ENCODE data around the gene RFPL3. TPM values are rescaled to one million over a fixed set of nuclear protein-coding genes. Genes with fewer than 3 reads are reported as not detected.

The RFPL3 gene
- total RNA-seq, 1 donor from 2014 or later = not detected

GRCh38 chr22:32327066-32327465 is 30.6 kb upstream of the RFPL3 start:
- Histone ChIP-seq H3K27me3 (ENCODE audit: low read depth) (no peaks in the 10 kb centered on the region), H3K9me3 (no peaks in the 10 kb centered on the region), H3K4me1 (no peaks in the 10 kb centered on the region), H3K27ac (no peak overlapping the region), H3K36me3 (no peaks in the 10 kb centered on the region), H3K4me3 (no peak overlapping the region)
- intact Hi-C loops (cut with DNase I) = no loop called here
- no peak for ATAC-seq
- TF ChIP-seq CTCF (IDR thresholded peaks at IDR 0.05) = no peak
- DNase-seq = no peak

GRCh38 chr22:32327596-32328171 is 30.0 kb upstream of the RFPL3 start:
- ATAC-seq (no peak), DNase-seq (no peak)
- Histone ChIP-seq H3K4me1 (no peaks in the 10 kb centered on the region), H3K4me3 (no peak overlapping the region), H3K27me3 (ENCODE audit: low read depth) (no peaks in the 10 kb centered on the region), H3K27ac (no peak overlapping the region), H3K9me3 (no peaks in the 10 kb centered on the region), H3K36me3 (no peaks in the 10 kb centered on the region)
- no peak for TF ChIP-seq CTCF (IDR thresholded peaks at IDR 0.05)
- intact Hi-C loops (cut with DNase I) = no loop called here

GRCh38 chr22:32328306-32329201 is 29.1 kb upstream of the RFPL3 start:
- ATAC-seq = no peak
- no peak for DNase-seq
- no peaks in the 10 kb centered on the region for H3K36me3 ChIP-seq
- H3K27me3 ChIP-seq (ENCODE audit: low read depth) = no peaks in the 10 kb centered on the region
- no peak overlapping the region for H3K27ac ChIP-seq
- H3K4me1 ChIP-seq = no peaks in the 10 kb centered on the region
- no peaks in the 10 kb centered on the region for H3K9me3 ChIP-seq
- intact Hi-C loops (cut with DNase I) = no loop called here
- TF ChIP-seq CTCF (IDR thresholded peaks at IDR 0.05) = no peak
- H3K4me3 ChIP-seq = no peak overlapping the region

- Histone ChIP-seq H3K4me3 (no peak overlapping the region), H3K9me3 (no peaks in the 10 kb centered on the region), H3K4me1 (no peaks in the 10 kb centered on the region), H3K27ac (no peak overlapping the region), H3K36me3 (no peaks in the 10 kb centered on the region), H3K27me3 (ENCODE audit: low read depth) (no peaks in the 10 kb centered on the region)
- intact Hi-C loops (cut with DNase I) = no loop called here
- ATAC-seq = no peak
- DNase-seq = no peak
- no peak for TF ChIP-seq CTCF (IDR thresholded peaks at IDR 0.05)
These were observed 28.4 kb upstream of the RFPL3 start for GRCh38 chr22:32329202-32329645.

GRCh38 chr22:32331236-32331917 is 26.3 kb upstream of the RFPL3 start:
- no peak for ATAC-seq
- Histone ChIP-seq H3K4me1 (peaks cover 4% of the 10 kb centered on the region), H3K4me3 (no peak overlapping the region), H3K27me3 (ENCODE audit: low read depth) (no peaks in the 10 kb centered on the region), H3K9me3 (no peaks in the 10 kb centered on the region), H3K27ac (no peak overlapping the region), H3K36me3 (no peaks in the 10 kb centered on the region)
- TF ChIP-seq CTCF (IDR thresholded peaks at IDR 0.05) = no peak
- no peak for DNase-seq
- intact Hi-C loops (cut with DNase I) = no loop called here

Measured in lower lobe of right lung (tissue), 2 donors.